GM23338 (cell line): ENCODE measurements around the gene ZBTB7A. TPM values are rescaled to one million over a fixed set of nuclear protein-coding genes. Genes with fewer than 3 reads are reported as not detected.

Source experiments
- ATAC-seq: fragments of 200-7000 bp; cut with Tn5 transposase; 3 replicates; pipeline ENCODE4 v1.9.1; 2020
- DNase-seq: peaks from one replicate; pipeline ENCODE4 v3.0.0-alpha.2; 2015; ENCODE audit warnings: low spot score
- H2AFZ ChIP-seq: fragments of 200-600 bp; sonication (generic); 2 replicates; pipeline ENCODE4 v1.8.0; 2016; ENCODE audit warnings: antibody characterized with exemption, mild to moderate bottlenecking, moderate library complexity
- H3F3A ChIP-seq: fragments of 200-600 bp; sonication (generic); replicated peaks from 2 replicates; pipeline ENCODE4 v1.8.0; 2017; ENCODE audit warnings: antibody characterized with exemption, mixed run types, low read depth
- H3K27ac ChIP-seq: fragments of 200-600 bp; sonication (generic); 2 replicates; pipeline ENCODE4 v1.6.1; 2016; ENCODE audit warnings: low read depth
- H3K27me3 ChIP-seq: fragments of 200-600 bp; sonication (generic); 2 replicates; pipeline ENCODE4 v1.8.0; 2016; ENCODE audit warnings: mild to moderate bottlenecking, mixed run types, moderate library complexity; ENCODE audit not compliant: insufficient read depth
- H3K36me3 ChIP-seq: fragments of 200-600 bp; sonication (generic); 2 replicates; pipeline ENCODE4 v1.8.0; 2016; ENCODE audit warnings: mild to moderate bottlenecking; ENCODE audit not compliant: insufficient read depth
- H3K4me1 ChIP-seq: fragments of 200-600 bp; sonication (generic); 2 replicates; pipeline ENCODE4 v1.8.0; 2016; ENCODE audit warnings: mild to moderate bottlenecking, moderate library complexity; ENCODE audit not compliant: insufficient read depth
- H3K4me2 ChIP-seq: fragments of 200-600 bp; sonication (generic); 2 replicates; pipeline ENCODE4 v1.7.1; 2017; ENCODE audit warnings: mixed run types
- H3K4me3 ChIP-seq: fragments of 200-600 bp; sonication (generic); 2 replicates; pipeline ENCODE4 v1.6.1; 2016; ENCODE audit warnings: mixed run types
- H3K79me2 ChIP-seq: fragments of 200-600 bp; sonication (generic); replicated peaks from 2 replicates; pipeline ENCODE4 v1.8.0; 2017; ENCODE audit warnings: mild to moderate bottlenecking; ENCODE audit not compliant: insufficient read depth
- H3K9me2 ChIP-seq: fragments of 200-600 bp; sonication (generic); 2 replicates; pipeline ENCODE4 v1.8.0; 2017; ENCODE audit not compliant: insufficient read depth
- H4K20me1 ChIP-seq: fragments of 200-600 bp; sonication (generic); replicated peaks from 2 replicates; pipeline ENCODE4 v1.8.0; 2017; ENCODE audit warnings: mild to moderate bottlenecking; ENCODE audit not compliant: insufficient read depth
- H3K27ac Mint-ChIP-seq: 2 replicates; pipeline ENCODE4 v1.8.0; 2020; ENCODE audit warnings: inconsistent platforms, mild to moderate bottlenecking, moderate library complexity, mixed read lengths
- H3K27me3 Mint-ChIP-seq: 3 replicates; pipeline ENCODE4 v1.8.0; 2022; ENCODE audit warnings: low read depth, mild to moderate bottlenecking, moderate library complexity, mixed read lengths, inconsistent platforms; ENCODE audit not compliant: insufficient read depth, poor library complexity
- H3K36me3 Mint-ChIP-seq: 3 replicates; pipeline ENCODE4 v1.8.0; 2021; ENCODE audit warnings: low read depth, mild to moderate bottlenecking, inconsistent platforms, moderate library complexity, mixed read lengths
- H3K4me1 Mint-ChIP-seq: 3 replicates; pipeline ENCODE4 v1.8.0; 2020; ENCODE audit warnings: mild to moderate bottlenecking, inconsistent platforms, mixed read lengths
- H3K4me3 Mint-ChIP-seq: 3 replicates; pipeline ENCODE4 v1.8.0; 2021; ENCODE audit warnings: moderate library complexity, mild to moderate bottlenecking, inconsistent platforms, mixed read lengths
- H3K9me3 Mint-ChIP-seq: 3 replicates; pipeline ENCODE4 v1.8.0; 2020; ENCODE audit warnings: moderate library complexity, mild to moderate bottlenecking, inconsistent platforms, mixed read lengths
- CTCF ChIP-seq, 2 experiments: fragments of 200-600 bp in 1 of 2; sonication (generic) in 1 of 2; conservative IDR thresholded peaks; 2 replicates each; pipeline versions ENCODE4 v1.5.1 to v1.6.1; 2016 to 2017; ENCODE audit warnings: antibody characterized with exemption in 2 of 2, low read depth in 2 of 2, mild to moderate bottlenecking in 2 of 2, moderate library complexity in 1 of 2
- ETS1 ChIP-seq: IDR thresholded peaks from 2 replicates; pipeline ENCODE4 v1.6.1; 2016; ENCODE audit warnings: antibody characterized with exemption
- EZH2phosphoT487 ChIP-seq: fragments of 200-600 bp; sonication (generic); IDR thresholded peaks from one replicate; pipeline ENCODE4 v1.8.1; 2018; ENCODE audit warnings: antibody characterized with exemption; ENCODE audit not compliant: unreplicated experiment
- STAT1 ChIP-seq: IDR thresholded peaks from one replicate; pipeline ENCODE4 v1.6.1; 2016; ENCODE audit warnings: antibody characterized with exemption; ENCODE audit not compliant: unreplicated experiment
- ZNF114 ChIP-seq: fragments of 250-450 bp; sonication (Bioruptor Pico); IDR thresholded peaks from 2 replicates; pipeline ENCODE4 v1.5.0; 2020; ENCODE audit warnings: mild to moderate bottlenecking, moderate library complexity
- ZNF331 ChIP-seq: fragments of 250-450 bp; sonication (Bioruptor Pico); IDR thresholded peaks from 2 replicates; pipeline ENCODE4 v1.5.0; 2020; ENCODE audit warnings: low read depth, mild to moderate bottlenecking, moderate library complexity
- ZNF462 ChIP-seq: fragments of 250-450 bp; sonication (Bioruptor Pico); IDR thresholded peaks from 2 replicates; pipeline ENCODE4 v1.5.0; 2020; ENCODE audit warnings: mild to moderate bottlenecking, moderate library complexity
- polyA plus RNA-seq: library from polyadenylated mRNA; unstranded; fragments of >200 nt; fragmentation: Nextera tagmentation; extraction: Ambion mirVana; gene quantifications from 2 replicates; pipeline ENCODE4 v1.2.1, GENCODE V29; 2016
- total RNA-seq: library from RNA; depleted of rRNA; stranded (reverse); fragments of >200 nt; shearing (Covaris generic); gene quantifications from 2 replicates; pipeline ENCODE4 v1.2.3, GENCODE V29; 2014

ZBTB7A gene
- total and polyA plus RNA-seq, 2 experiments from 2014 or later: 9.5 to 35.0 TPM

- TF ChIP-seq ETS1: no peak
- no peak for TF ChIP-seq EZH2phosphoT487
- no peak for TF ChIP-seq STAT1
- TF ChIP-seq ZNF331 (CRISPR knock-in tag): no peak
Measured at GRCh38 chr19:4089400-4089908, 22.8 kb upstream of the ZBTB7A start (continued).

GRCh38 chr19:4088975-4089374, 22.3 kb upstream of the ZBTB7A start:
- H3K9me3 Mint-ChIP-seq: no peaks in the 10 kb centered on the region
- no peak overlapping the region for H3K4me3 ChIP-seq
- H3K27me3 ChIP-seq: no peaks in the 10 kb centered on the region
- H3K4me1 Mint-ChIP-seq: no peaks in the 10 kb centered on the region
- H3K27me3 Mint-ChIP-seq: peaks cover 13% of the 10 kb centered on the region
- no peaks in the 10 kb centered on the region for H3K4me1 ChIP-seq
- no peaks in the 10 kb centered on the region for H3K9me2 ChIP-seq
- ATAC-seq (no peak), DNase-seq (no peak)
- no peak overlapping the region for H3K27ac ChIP-seq
- H3K36me3 ChIP-seq: no peaks in the 10 kb centered on the region
- 0 out of 2 replicates have a peak overlapping the region, but pooled peaks have one; percentile 56 for H3K27ac Mint-ChIP-seq
- no peak overlapping the region for H2AFZ ChIP-seq
- 0 out of 2 replicates have a peak, but pooled peaks cover 8% of the 10 kb centered on the region for H3F3A ChIP-seq
- H4K20me1 ChIP-seq: no peaks in the 10 kb centered on the region
- no peak overlapping the region for H3K4me3 Mint-ChIP-seq
- no peaks in the 10 kb centered on the region for H3K79me2 ChIP-seq
- no peak overlapping the region for H3K4me2 ChIP-seq
- peaks cover 9% of the 10 kb centered on the region; the same call in 2 of the 3 replicates for H3K36me3 Mint-ChIP-seq
- TF ChIP-seq STAT1 (no peak), ZNF462 (no peak), CTCF (conservative IDR thresholded peaks at IDR 0.05; ENCODE audit: low read depth in 2 of 2) (no peak), ZNF114 (no peak)
